ENCODE measurements around the gene MLLT1. TPM values are rescaled to one million over a fixed set of nuclear protein-coding genes. Genes with fewer than 3 reads are reported as not detected.

The MLLT1 gene
- total RNA-seq = 34.5 TPM

- peaks cover 24 to 39% of the 10 kb centered on the region in 2 donors for H3K4me1 ChIP-seq
- peak; percentile 38 to 72 (median 55) for TF ChIP-seq CTCF (IDR thresholded peaks at IDR 0.05)
- intact Hi-C loops (cut with DNase I) = loop anchor here (1.0 to 5.0 kb wide), 4 partner anchors 62 to 223 kb away; partner anchors contain the start of gene KHSRP
- no peaks in the 10 kb centered on the region for H3K27me3 ChIP-seq
- no peaks in the 10 kb centered on the region for H3K36me3 ChIP-seq
- H3K27ac ChIP-seq = peak within 1 kb of the TSS; percentile 75 to 83
- peak; percentile 81 to 98 for DNase-seq (ENCODE audit: low spot score in 2 of 2)
- H3K9me3 ChIP-seq = no peaks in the 10 kb centered on the region
- H3K4me3 ChIP-seq = peak within 1 kb of the TSS; percentile 95 to 98
Measured at GRCh38 chr19:6279931-6280591, at the start of gene MLLT1. Gene MLLT1 (minus strand): TSS chr19:6279975. CDS start chr19:6279784, 191 bp downstream.

GRCh38 chr19:6326815-6327214, 47.0 kb upstream of the MLLT1 start:
- Histone ChIP-seq H3K4me1 (no peaks in the 10 kb centered on the region), H3K4me3 (no peak overlapping the region), H3K27me3 (no peaks in the 10 kb centered on the region), H3K36me3 (no peaks in the 10 kb centered on the region), H3K9me3 (no peaks in the 10 kb centered on the region), H3K27ac (no peak overlapping the region)
- no peak for TF ChIP-seq CTCF (IDR thresholded peaks at IDR 0.05)
- intact Hi-C loops (cut with DNase I) = no loop called here
- DNase-seq (ENCODE audit: low spot score in 2 of 2) = no peak

GRCh38 chr19:6325614-6326013, 45.8 kb upstream of the MLLT1 start:
- intact Hi-C loops (cut with DNase I) = no loop called here
- Histone ChIP-seq H3K27me3 (no peaks in the 10 kb centered on the region), H3K36me3 (no peaks in the 10 kb centered on the region), H3K27ac (no peak overlapping the region), H3K4me1 (no peaks in the 10 kb centered on the region), H3K4me3 (no peak overlapping the region), H3K9me3 (no peaks in the 10 kb centered on the region)
- no peak for DNase-seq (ENCODE audit: low spot score in 2 of 2)
- no peak for TF ChIP-seq CTCF (IDR thresholded peaks at IDR 0.05)

- Histone ChIP-seq H3K4me1 (no peaks in the 10 kb centered on the region), H3K36me3 (no peaks in the 10 kb centered on the region), H3K27ac (no peak overlapping the region), H3K9me3 (no peaks in the 10 kb centered on the region), H3K4me3 (no peak overlapping the region), H3K27me3 (no peaks in the 10 kb centered on the region)
- no peak for TF ChIP-seq CTCF (IDR thresholded peaks at IDR 0.05)
- intact Hi-C loops (cut with DNase I) = no loop called here
- no peak for DNase-seq (ENCODE audit: low spot score in 2 of 2)
Measured at GRCh38 chr19:6324757-6325156, 45.0 kb upstream of the MLLT1 start.

- H3K27ac ChIP-seq = no peak overlapping the region
- H3K36me3 ChIP-seq = no peaks in the 10 kb centered on the region
- H3K9me3 ChIP-seq = no peaks in the 10 kb centered on the region
- no peak for DNase-seq (ENCODE audit: low spot score in 2 of 2)
- TF ChIP-seq CTCF (IDR thresholded peaks at IDR 0.05) = no peak
- H3K27me3 ChIP-seq = no peaks in the 10 kb centered on the region
- H3K4me1 ChIP-seq = no peaks in the 10 kb centered on the region
- intact Hi-C loops (cut with DNase I) = no loop called here
- no peak overlapping the region for H3K4me3 ChIP-seq
Measured at GRCh38 chr19:6322284-6322683, 42.5 kb upstream of the MLLT1 start.
